Right kidney (tissue), 9 donors: ENCODE measurements around the gene ZPBP2.
"Not testable (repeated sequence)": the region's sequence is repeated elsewhere in the genome, so short reads cannot be mapped to it uniquely, and the experiment has no call there.

Experiments used
- DNase-seq: peaks from one replicate; pipeline ENCODE4 v3.0.0-alpha.2; 2016
- long read RNA-seq, 8 donors: transcript quantifications; one replicate each; lab custom pipeline, GENCODE V29; 2026

The ZPBP2 gene
- long read RNA-seq, donor 1: 0 reads
- long read RNA-seq, donor 2: 0 reads
- long read RNA-seq, donor 3: 0 reads
- long read RNA-seq, donor 4: 0 reads
- long read RNA-seq, donor 5: 0 reads
- long read RNA-seq, donor 6: 0 reads
- long read RNA-seq, donor 7: 0 reads
- long read RNA-seq, donor 8: 0 reads

GRCh38 chr17:39867880-39868553 lies at the start of gene ZPBP2:
Gene ZPBP2 (plus strand): TSS chr17:39868202. CDS start chr17:39868355, 153 bp downstream.
- peak; percentile 36 for DNase-seq

- DNase-seq: no peak
These were observed 49.5 kb upstream of the ZPBP2 start for GRCh38 chr17:39818358-39819000.

GRCh38 chr17:39820541-39820940 lies 47.5 kb upstream of the ZPBP2 start:
- no peak for DNase-seq

GRCh38 chr17:39820987-39821386 lies 47.0 kb upstream of the ZPBP2 start:
- DNase-seq: no peak

GRCh38 chr17:39822051-39822451 lies 46.0 kb upstream of the ZPBP2 start:
- DNase-seq: no peak

GRCh38 chr17:39823407-39824054 lies 44.5 kb upstream of the ZPBP2 start:
- no peak for DNase-seq

GRCh38 chr17:39826334-39826733 lies 41.7 kb upstream of the ZPBP2 start:
- no peak for DNase-seq

GRCh38 chr17:39828443-39828842 lies 39.6 kb upstream of the ZPBP2 start:
- no peak for DNase-seq

- no peak for DNase-seq
These were observed 36.4 kb upstream of the ZPBP2 start for GRCh38 chr17:39831588-39831987.

GRCh38 chr17:39834017-39834416 lies 34.0 kb upstream of the ZPBP2 start:
- DNase-seq: no peak

GRCh38 chr17:39835038-39835786 lies 32.8 kb upstream of the ZPBP2 start:
- DNase-seq: no peak

- no peak for DNase-seq
These were observed 31.9 kb upstream of the ZPBP2 start for GRCh38 chr17:39836117-39836516.

- no peak for DNase-seq
These were observed 29.9 kb upstream of the ZPBP2 start for GRCh38 chr17:39838057-39838456.

GRCh38 chr17:39838784-39839183 lies 29.2 kb upstream of the ZPBP2 start:
- no peak for DNase-seq

GRCh38 chr17:39841134-39841683 lies 26.8 kb upstream of the ZPBP2 start:
- no peak for DNase-seq

GRCh38 chr17:39845052-39845846 lies 22.8 kb upstream of the ZPBP2 start:
- no peak for DNase-seq

- DNase-seq: no peak
These were observed 21.8 kb upstream of the ZPBP2 start for GRCh38 chr17:39846205-39846604.

- DNase-seq: no peak
These were observed 19.4 kb upstream of the ZPBP2 start for GRCh38 chr17:39848600-39848999.

GRCh38 chr17:39850186-39850585 lies 17.8 kb upstream of the ZPBP2 start:
- not testable (repeated sequence) for DNase-seq

- no peak for DNase-seq
These were observed 15.8 kb upstream of the ZPBP2 start for GRCh38 chr17:39852239-39852638.

GRCh38 chr17:39854909-39855308 lies 13.1 kb upstream of the ZPBP2 start:
- DNase-seq: no peak
